HFFc6 (cell line): Measurements from ENCODE around the gene OPRM1. TPM values are rescaled to one million over a fixed set of nuclear protein-coding genes. Genes with fewer than 3 reads are reported as not detected.

Experiments
- DNase-seq: peaks from one replicate; pipeline ENCODE4 v3.0.0-alpha.2; 2018
- H3K27ac Mint-ChIP-seq: 2 replicates; pipeline ENCODE4 v1.8.0; 2020; ENCODE audit warnings: mild to moderate bottlenecking, mixed read lengths
- H3K27me3 Mint-ChIP-seq: 2 replicates; pipeline ENCODE4 v1.8.0; 2021; ENCODE audit warnings: mild to moderate bottlenecking, moderate library complexity, mixed read lengths; ENCODE audit not compliant: insufficient read depth
- H3K36me3 Mint-ChIP-seq: 2 replicates; pipeline ENCODE4 v1.8.0; 2021; ENCODE audit warnings: low read depth, mixed read lengths
- H3K4me1 Mint-ChIP-seq: 2 replicates; pipeline ENCODE4 v1.8.0; 2020; ENCODE audit warnings: low read depth, mixed read lengths
- H3K4me3 Mint-ChIP-seq: 2 replicates; pipeline ENCODE4 v1.8.0; 2020; ENCODE audit warnings: mild to moderate bottlenecking, moderate library complexity, mixed read lengths
- H3K9me3 Mint-ChIP-seq: 2 replicates; pipeline ENCODE4 v1.8.0; 2020; ENCODE audit warnings: mild to moderate bottlenecking, mixed read lengths
- CTCF ChIP-seq: fragments of 200-600 bp; sonication (generic); IDR thresholded peaks from 2 replicates; pipeline ENCODE4 v1.5.0; 2021; ENCODE audit warnings: antibody characterized with exemption, mild to moderate bottlenecking
- total RNA-seq, 6 experiments: library from RNA; stranded (reverse); fragmentation: NEBNext Ultra II Directional; extraction: Animal tissue kit (Norgen Biotek cat#: 25700); gene quantifications; 2 replicates in 1 of 6; 3 replicates in 5 of 6; pipeline ENCODE4 v1.2.3, GENCODE V29; 2021

The OPRM1 gene
- total RNA-seq, 6 experiments from 2014 or later, result not detected

- Mint-ChIP-seq H3K4me1 (no peaks in the 10 kb centered on the region), H3K36me3 (no peaks in the 10 kb centered on the region), H3K27ac (no peak overlapping the region), H3K4me3 (no peak overlapping the region), H3K27me3 (peaks cover 3% of the 10 kb centered on the region), H3K9me3 (peaks cover 9% of the 10 kb centered on the region)
- no peak for TF ChIP-seq CTCF
- DNase-seq, result no peak
These were observed 99.8 kb downstream of the OPRM1 start for GRCh38 chr6:154138793-154139192.

- DNase-seq, result no peak
- Mint-ChIP-seq H3K27me3 (peaks cover 1% of the 10 kb centered on the region), H3K36me3 (no peaks in the 10 kb centered on the region), H3K27ac (no peak overlapping the region), H3K4me3 (no peak overlapping the region), H3K4me1 (no peaks in the 10 kb centered on the region), H3K9me3 (peaks cover 9% of the 10 kb centered on the region)
- TF ChIP-seq CTCF, result no peak
These were observed 100.9 kb downstream of the OPRM1 start for GRCh38 chr6:154139892-154140291.

- Mint-ChIP-seq H3K36me3 (no peaks in the 10 kb centered on the region), H3K27ac (no peak overlapping the region), H3K4me3 (no peak overlapping the region), H3K27me3 (peaks cover 2% of the 10 kb centered on the region; the same call in 1 of the 2 replicates), H3K9me3 (peaks cover 9% of the 10 kb centered on the region), H3K4me1 (no peaks in the 10 kb centered on the region)
- TF ChIP-seq CTCF, result no peak
- DNase-seq, result no peak
These were observed 101.7 kb downstream of the OPRM1 start for GRCh38 chr6:154140743-154141142.

- no peak for DNase-seq
- Mint-ChIP-seq H3K36me3 (no peaks in the 10 kb centered on the region), H3K27ac (no peak overlapping the region), H3K9me3 (peaks cover 9% of the 10 kb centered on the region; the same call in 1 of the 2 replicates), H3K4me1 (no peaks in the 10 kb centered on the region), H3K4me3 (no peak overlapping the region), H3K27me3 (peaks cover 2% of the 10 kb centered on the region; the same call in 1 of the 2 replicates)
- no peak for TF ChIP-seq CTCF
These were observed 104.7 kb downstream of the OPRM1 start for GRCh38 chr6:154143753-154144152.

- Mint-ChIP-seq H3K36me3 (no peaks in the 10 kb centered on the region), H3K4me1 (0 out of 2 replicates have a peak, but pooled peaks cover 15% of the 10 kb centered on the region), H3K27me3 (peaks cover 5% of the 10 kb centered on the region), H3K27ac (no peak overlapping the region), H3K9me3 (no peaks in the 10 kb centered on the region), H3K4me3 (no peak overlapping the region)
- DNase-seq, result peak; percentile 57
- TF ChIP-seq CTCF, result peak; percentile 94
These were observed 115.4 kb downstream of the OPRM1 start for GRCh38 chr6:154154389-154154967.
